GM23248 (cell line): ENCODE measurements around the gene ZNF407.

Experiments used
- EZH2 ChIP-seq: fragments of 200-600 bp; sonication (generic); IDR thresholded peaks from 2 replicates; pipeline ENCODE4 v1.6.1; 2018; ENCODE audit warnings: antibody characterized with exemption, mild to moderate bottlenecking; ENCODE audit not compliant: insufficient read depth, poor library complexity, severe bottlenecking
- EZH2phosphoT487 ChIP-seq: fragments of 200-600 bp; sonication (generic); IDR thresholded peaks from 2 replicates; pipeline ENCODE4 v1.6.1; 2018; ENCODE audit warnings: antibody characterized with exemption, moderate library complexity, mild to moderate bottlenecking, low read depth; ENCODE audit not compliant: insufficient read depth

DNA sequence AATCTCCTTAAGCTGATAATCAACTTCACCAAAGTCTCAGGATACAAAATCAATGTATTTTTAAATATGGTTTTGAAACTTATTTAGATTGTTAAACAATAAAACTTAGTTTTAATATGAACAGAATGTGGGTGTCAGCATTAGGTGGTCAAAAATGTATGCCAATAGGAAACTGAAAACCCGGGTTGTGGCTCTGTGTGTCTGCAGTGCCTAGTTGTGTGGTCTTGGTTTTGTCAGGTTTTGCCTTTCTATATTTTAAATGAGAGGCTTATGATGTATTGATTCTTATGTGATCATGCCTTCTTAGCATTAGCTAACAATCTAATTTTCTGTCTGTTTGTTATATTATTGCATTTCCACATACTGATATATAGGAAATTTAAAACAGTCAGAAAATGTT, 227.8 kb downstream of the ZNF407 start:
- TF ChIP-seq EZH2phosphoT487 (no peak), EZH2 (no peak)
